CD4-positive, alpha-beta T cell treated with Interleukin-6 for 4 hours (primary cell): ENCODE results near the gene BMPER.
"Not testable (repeated sequence)": the region's sequence is repeated elsewhere in the genome, so short reads cannot be mapped to it uniquely, and the experiment has no call there.

ENCODE experiments used
- DNase-seq: peaks from one replicate; pipeline ENCODE4 v3.0.0-alpha.2; 2020; ENCODE audit warnings: mixed read lengths

BMPER gene

GRCh38 chr7:34153656-34154270 lies 248.4 kb downstream of the BMPER start:
- DNase-seq = no peak

GRCh38 chr7:34155220-34155908 lies 250.0 kb downstream of the BMPER start:
- no peak for DNase-seq

GRCh38 chr7:34156336-34156735 lies 251.0 kb downstream of the BMPER start:
- DNase-seq = no peak

- no peak for DNase-seq
Observed at GRCh38 chr7:34157137-34157536, 251.8 kb downstream of the BMPER start.

- no peak for DNase-seq
Observed at GRCh38 chr7:34158368-34159153, 253.2 kb downstream of the BMPER start.

GRCh38 chr7:34160261-34160752 lies 255.0 kb downstream of the BMPER start:
- DNase-seq = no peak

- no peak for DNase-seq
Observed at GRCh38 chr7:34162027-34162565, 256.8 kb downstream of the BMPER start.

- no peak for DNase-seq
Observed at GRCh38 chr7:34162677-34163076, 257.3 kb downstream of the BMPER start.

- no peak for DNase-seq
Observed at GRCh38 chr7:34163956-34164355, 258.6 kb downstream of the BMPER start.

GRCh38 chr7:34165466-34165865 lies 260.1 kb downstream of the BMPER start:
- no peak for DNase-seq

GRCh38 chr7:34165927-34166550 lies 260.7 kb downstream of the BMPER start:
- DNase-seq = no peak

GRCh38 chr7:34168013-34168412 lies 262.7 kb downstream of the BMPER start:
- no peak for DNase-seq

- DNase-seq = not testable (repeated sequence)
Observed at GRCh38 chr7:34174688-34175616, 269.6 kb downstream of the BMPER start.

GRCh38 chr7:34175837-34176236 lies 270.5 kb downstream of the BMPER start:
- DNase-seq = no peak

GRCh38 chr7:34177476-34177875 lies 272.1 kb downstream of the BMPER start:
- no peak for DNase-seq

- DNase-seq = no peak
Observed at GRCh38 chr7:34181271-34181958, 276.1 kb downstream of the BMPER start.

- no peak for DNase-seq
Observed at GRCh38 chr7:34184466-34184865, 279.1 kb downstream of the BMPER start.

- DNase-seq = no peak
Observed at GRCh38 chr7:34187798-34188307, 282.5 kb downstream of the BMPER start.

GRCh38 chr7:34189031-34189430 lies 283.7 kb downstream of the BMPER start:
- no peak for DNase-seq

- DNase-seq = no peak
Observed at GRCh38 chr7:34190299-34190698, 285.0 kb downstream of the BMPER start.

GRCh38 chr7:34191162-34191561 lies 285.8 kb downstream of the BMPER start:
- DNase-seq = no peak
